Tibial artery (tissue), 4 donors: ENCODE results near the gene PCBP3.

ENCODE experiments used
- DNase-seq, 2 donors: peaks; one replicate each; pipeline ENCODE4 v3.0.0-alpha.2; 2019
- H3K27ac ChIP-seq, 2 donors: fragments of 200-600 bp; sonication (generic) in 1 of 2; 1 replicate in 1 of 2; 2 replicates in 1 of 2; pipeline ENCODE4 v1.5.1; 2018 to 2019; ENCODE audit warnings: mild to moderate bottlenecking in 1 of 2
- H3K27me3 ChIP-seq, 2 donors: fragments of 200-600 bp; sonication (generic) in 1 of 2; one replicate each; pipeline versions ENCODE4 v1.5.1 to v1.6.0; 2016 to 2019
- H3K36me3 ChIP-seq, 3 donors: fragments of 200-600 bp; sonication (generic) in 2 of 3; one replicate each; pipeline ENCODE4 v1.5.1; 2016 to 2019; ENCODE audit warnings: mild to moderate bottlenecking in 2 of 3
- H3K4me1 ChIP-seq, 4 donors: fragments of 200-600 bp; sonication (generic) in 2 of 4; 1 replicate in 3 of 4; 2 replicates in 1 of 4; pipeline ENCODE4 v1.5.1; 2016 to 2019
- H3K4me3 ChIP-seq, 2 donors: fragments of 200-600 bp; sonication (generic) in 1 of 2; 1 replicate in 1 of 2; 2 replicates in 1 of 2; pipeline ENCODE4 v1.5.1; 2018 to 2019; ENCODE audit warnings: mild to moderate bottlenecking in 2 of 2
- H3K9me3 ChIP-seq, 3 donors: fragments of 200-600 bp; sonication (generic) in 1 of 3; one replicate each; pipeline ENCODE4 v1.5.1; 2016 to 2019
- CTCF ChIP-seq, 2 experiments: fragments of 200-600 bp in 1 of 2; fragments of 450-650 bp in 1 of 2; IDR thresholded peaks; one replicate each; pipeline ENCODE4 v1.5.1; 2017 to 2019; ENCODE audit warnings: antibody characterized with exemption in 2 of 2, mild to moderate bottlenecking in 1 of 2, moderate library complexity in 1 of 2
- intact Hi-C: fragments of 100-400 bp; cut with DNase I; formaldehyde crosslinking; loops from one replicate; pipeline ENCODE4 v1.15.0; 2023; ENCODE audit warnings: low total_unique reads

PCBP3 gene

DNA sequence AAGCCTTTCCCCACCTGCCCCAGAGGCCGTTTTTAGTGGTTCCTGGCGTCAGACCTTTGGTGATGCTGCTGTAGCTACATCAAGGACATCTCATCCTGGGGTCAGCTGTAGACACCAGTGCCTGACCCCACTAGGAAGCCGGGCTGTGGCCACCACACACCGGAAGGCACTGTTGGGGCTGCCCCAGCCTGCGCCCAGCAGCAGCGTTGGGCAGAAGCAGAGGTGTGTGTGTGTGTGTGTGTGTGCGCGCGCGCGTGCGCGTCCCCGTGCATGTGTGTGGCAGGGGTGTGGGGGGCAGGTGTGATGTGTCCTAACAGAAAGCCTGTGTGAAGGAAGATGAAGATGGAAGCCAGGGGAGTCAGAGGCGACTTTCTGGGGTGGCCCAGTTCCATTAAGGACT, 276.1 kb downstream of the PCBP3 start:
- H3K4me3 ChIP-seq, result no peak overlapping the region
- H3K9me3 ChIP-seq, result no peaks in the 10 kb centered on the region
- H3K27me3 ChIP-seq, result no peaks in the 10 kb centered on the region
- H3K4me1 ChIP-seq, result no peaks in the 10 kb centered on the region
- intact Hi-C loops, result no loop called here
- DNase-seq, result no peak
- TF ChIP-seq CTCF (IDR thresholded peaks at IDR 0.05), result no peak
- H3K36me3 ChIP-seq, result no peaks in the 10 kb centered on the region
- no peak overlapping the region for H3K27ac ChIP-seq

- Histone ChIP-seq H3K9me3 (no peaks in the 10 kb centered on the region), H3K36me3 (no peaks in the 10 kb centered on the region), H3K27ac (no peak overlapping the region), H3K27me3 (no peaks in the 10 kb centered on the region), H3K4me1 (no peaks in the 10 kb centered on the region), H3K4me3 (no peak overlapping the region)
- no peak for TF ChIP-seq CTCF (IDR thresholded peaks at IDR 0.05)
- no peak for DNase-seq
- intact Hi-C loops, result loop anchor here (5.0 kb wide), 1 partner anchor 364 kb away; no protein-coding TSS in a partner anchor
These were observed 277.5 kb downstream of the PCBP3 start for GRCh38 chr21:45920824-45921600.

- no peak for DNase-seq
- intact Hi-C loops, result loop anchor here (5.0 kb wide), 1 partner anchor 365 kb away; no protein-coding TSS in a partner anchor
- H3K27ac ChIP-seq, result no peak overlapping the region
- no peaks in the 10 kb centered on the region for H3K4me1 ChIP-seq
- TF ChIP-seq CTCF (IDR thresholded peaks at IDR 0.05), result no peak
- H3K36me3 ChIP-seq, result no peaks in the 10 kb centered on the region
- H3K9me3 ChIP-seq, result no peaks in the 10 kb centered on the region
- no peaks in the 10 kb centered on the region for H3K27me3 ChIP-seq
- H3K4me3 ChIP-seq, result no peak overlapping the region
These were observed 278.4 kb downstream of the PCBP3 start for GRCh38 chr21:45921917-45922316.

DNA sequence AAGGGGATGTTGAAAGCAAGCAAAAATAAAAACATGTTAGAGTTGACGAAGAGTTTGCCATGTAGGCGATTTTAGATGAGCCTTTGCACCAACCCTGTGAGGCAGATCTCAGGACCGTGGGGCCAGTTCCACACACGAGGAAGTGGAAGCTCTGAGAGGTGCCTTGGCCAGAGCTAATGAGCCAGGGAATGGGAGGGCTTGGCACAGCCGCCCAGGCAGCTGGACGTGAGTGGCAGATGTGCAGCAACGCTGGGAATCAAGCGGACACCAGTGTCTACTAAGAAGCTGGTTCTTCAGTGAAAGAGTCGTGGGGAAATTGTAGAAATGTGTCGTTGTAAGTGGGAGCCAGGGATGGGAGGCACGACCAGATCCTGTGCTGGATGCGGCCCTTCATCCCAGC, 279.1 kb downstream of the PCBP3 start:
- intact Hi-C loops, result loop anchor here (5.0 kb wide), 1 partner anchor 365 kb away; no protein-coding TSS in a partner anchor
- H3K9me3 ChIP-seq, result no peaks in the 10 kb centered on the region
- H3K4me3 ChIP-seq, result no peak overlapping the region
- no peaks in the 10 kb centered on the region for H3K36me3 ChIP-seq
- no peak for DNase-seq
- no peak for TF ChIP-seq CTCF (IDR thresholded peaks at IDR 0.05)
- no peaks in the 10 kb centered on the region for H3K27me3 ChIP-seq
- no peak overlapping the region for H3K27ac ChIP-seq
- no peaks in the 10 kb centered on the region for H3K4me1 ChIP-seq

GRCh38 chr21:45923146-45923545, 279.6 kb downstream of the PCBP3 start:
- no peaks in the 10 kb centered on the region for H3K9me3 ChIP-seq
- no peaks in the 10 kb centered on the region for H3K27me3 ChIP-seq
- no peaks in the 10 kb centered on the region for H3K4me1 ChIP-seq
- H3K4me3 ChIP-seq, result no peak overlapping the region
- peak; percentile 55 to 84 for DNase-seq
- no peaks in the 10 kb centered on the region for H3K36me3 ChIP-seq
- TF ChIP-seq CTCF (IDR thresholded peaks at IDR 0.05), result peak; percentile 87 to 96
- intact Hi-C loops, result loop anchor here (5.0 kb wide), 1 partner anchor 366 kb away; no protein-coding TSS in a partner anchor
- H3K27ac ChIP-seq, result no peak overlapping the region
